ENCODE results near the gene CD247. TPM values are rescaled to one million over a fixed set of nuclear protein-coding genes. Genes with fewer than 3 reads are reported as not detected.

CD247 gene
- total and polyA plus RNA-seq, 9 of the 15 experiments (the other 6 are each of a cell fraction or from before 2014, with no cell fraction given) = 0.08 to 0.42 (median 0.28) TPM; not detected in 5

DNA sequence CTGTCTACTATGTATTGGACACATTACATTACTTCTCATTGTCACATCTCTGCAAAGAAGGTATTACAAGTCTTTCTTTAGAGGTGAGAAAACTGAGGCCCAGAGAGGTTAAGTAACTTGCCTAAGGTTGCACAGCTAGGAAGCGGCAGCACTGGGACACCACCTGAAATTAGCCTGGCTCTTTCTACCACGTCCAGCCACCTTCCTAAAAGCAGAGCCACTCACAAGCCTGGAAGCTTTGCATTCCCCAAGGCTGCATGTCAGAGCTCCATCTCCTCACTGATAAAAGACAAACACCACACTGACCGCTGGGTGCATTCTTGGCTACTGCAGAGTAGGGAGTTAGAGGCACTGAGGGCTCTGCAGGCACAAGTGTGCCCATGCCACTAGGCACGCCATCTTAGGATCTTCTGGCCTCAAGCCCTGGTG lies 2.4 kb downstream of the CD247 start (continued):
- TF ChIP-seq, protein P1, sequence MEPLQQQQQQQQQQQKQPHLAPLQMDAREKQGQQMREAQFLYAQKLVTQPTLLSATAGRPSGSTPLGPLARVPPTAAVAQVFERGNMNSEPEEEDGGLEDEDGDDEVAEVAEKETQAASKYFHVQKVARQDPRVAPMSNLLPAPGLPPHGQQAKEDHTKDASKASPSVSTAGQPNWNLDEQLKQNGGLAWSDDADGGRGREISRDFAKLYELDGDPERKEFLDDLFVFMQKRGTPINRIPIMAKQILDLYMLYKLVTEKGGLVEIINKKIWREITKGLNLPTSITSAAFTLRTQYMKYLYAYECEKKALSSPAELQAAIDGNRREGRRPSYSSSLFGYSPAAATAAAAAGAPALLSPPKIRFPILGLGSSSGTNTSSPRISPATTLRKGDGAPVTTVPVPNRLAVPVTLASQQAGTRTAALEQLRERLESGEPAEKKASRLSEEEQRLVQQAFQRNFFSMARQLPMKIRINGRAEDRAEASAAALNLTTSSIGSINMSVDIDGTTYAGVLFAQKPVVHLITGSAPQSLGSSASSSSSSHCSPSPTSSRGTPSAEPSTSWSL (CRISPR knock-in tag; IDR thresholded peaks at IDR 0.05; ENCODE audit: borderline replicate concordance) = no peak
- TF ChIP-seq NFATC3 (IDR thresholded peaks at IDR 0.05) = no peak
- no peak for TF ChIP-seq NONO (IDR thresholded peaks at IDR 0.05; ENCODE audit: low read depth in 2 of 2, low read length in 1 of 2)
- peak; percentile 97 for TF ChIP-seq BCOR (IDR thresholded peaks at IDR 0.05)
- TF ChIP-seq, protein P2, sequence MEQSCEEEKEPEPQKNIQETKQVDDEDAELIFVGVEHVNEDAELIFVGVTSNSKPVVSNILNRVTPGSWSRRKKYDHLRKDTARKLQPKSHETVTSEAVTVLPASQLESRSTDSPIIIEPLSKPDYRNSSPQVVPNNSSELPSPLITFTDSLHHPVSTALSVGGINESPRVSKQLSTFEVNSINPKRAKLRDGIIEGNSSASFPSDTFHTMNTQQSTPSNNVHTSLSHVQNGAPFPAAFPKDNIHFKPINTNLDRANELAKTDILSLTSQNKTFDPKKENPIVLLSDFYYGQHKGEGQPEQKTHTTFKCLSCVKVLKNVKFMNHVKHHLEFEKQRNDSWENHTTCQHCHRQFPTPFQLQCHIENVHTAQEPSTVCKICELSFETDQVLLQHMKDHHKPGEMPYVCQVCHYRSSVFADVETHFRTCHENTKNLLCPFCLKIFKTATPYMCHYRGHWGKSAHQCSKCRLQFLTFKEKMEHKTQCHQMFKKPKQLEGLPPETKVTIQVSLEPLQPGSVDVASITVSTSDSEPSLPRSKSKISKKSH (CRISPR knock-in tag; IDR thresholded peaks at IDR 0.05) = no peak
- no peak for TF ChIP-seq FOXA3 (CRISPR knock-in tag; conservative IDR thresholded peaks at IDR 0.05 in 1 of 2, IDR thresholded peaks at IDR 0.05 in 1 of 2)
- peak; percentile 98 for TF ChIP-seq RBM25 (IDR thresholded peaks at IDR 0.05; ENCODE audit: low read depth, low read length, severe bottlenecking)
- peak; percentile 84; the same call in 1 of the 2 replicates for TF ChIP-seq SMARCA5 (IDR thresholded peaks at IDR 0.05)
- no peak for TF ChIP-seq ETV1 (tag; conservative IDR thresholded peaks at IDR 0.05; ENCODE audit: low read depth)
- no peak for TF ChIP-seq BACH1 (tag; IDR thresholded peaks at IDR 0.05)
- TF ChIP-seq RCOR1 (IDR thresholded peaks at IDR 0.05; ENCODE audit: borderline replicate concordance in 1 of 2, low read depth in 2 of 2, low read length in 2 of 2) = peak in 1 of 2 experiments; percentile 75; a peak in 2 of 4 replicates
- TF ChIP-seq ZNF212 (CRISPR knock-in tag; IDR thresholded peaks at IDR 0.05) = no peak
- TF ChIP-seq PTBP1 (IDR thresholded peaks at IDR 0.05; ENCODE audit: low read depth, low read length) = peak; percentile 81; the same call in 1 of the 2 replicates
- no peak for TF ChIP-seq GTF2F1 (IDR thresholded peaks at IDR 0.05; ENCODE audit: low read depth, low read length)
- peak; percentile 88; the same call in 1 of the 2 replicates for TF ChIP-seq HDGF (IDR thresholded peaks at IDR 0.05)
- no peak for TF ChIP-seq ZNF644 (tag; IDR thresholded peaks at IDR 0.05; ENCODE audit: low read depth)
- no peak for TF ChIP-seq ZNF121 (CRISPR knock-in tag; conservative IDR thresholded peaks at IDR 0.05)
- TF ChIP-seq SIN3B (IDR thresholded peaks at IDR 0.05; ENCODE audit: low read depth) = no peak
- TF ChIP-seq TEAD1 (CRISPR knock-in tag; IDR thresholded peaks at IDR 0.05) = 0 out of 4 replicates have a peak, but pooled peaks of 1 of the 2 experiments have one; percentile 20
- TF ChIP-seq ZNF140 (CRISPR knock-in tag; IDR thresholded peaks at IDR 0.05) = no peak
